DND-41 (cell line): ENCODE measurements around the gene ZC3H10.

ENCODE experiments used
- EZH2 ChIP-seq: IDR thresholded peaks from 3 replicates; pipeline ENCODE4 v1.6.1; 2012; ENCODE audit warnings: borderline replicate concordance, low read depth, mild to moderate bottlenecking, moderate library complexity, low read length, inconsistent platforms; ENCODE audit not compliant: severe bottlenecking
- TF ChIP-seq, protein P1 (sequence below): IDR thresholded peaks from 2 replicates; pipeline ENCODE4 v1.5.1; 2012; ENCODE audit warnings: borderline replicate concordance, low read length, moderate library complexity, mild to moderate bottlenecking; ENCODE audit not compliant: poor library complexity, severe bottlenecking; ENCODE audit errors: extremely low read depth

DNA sequence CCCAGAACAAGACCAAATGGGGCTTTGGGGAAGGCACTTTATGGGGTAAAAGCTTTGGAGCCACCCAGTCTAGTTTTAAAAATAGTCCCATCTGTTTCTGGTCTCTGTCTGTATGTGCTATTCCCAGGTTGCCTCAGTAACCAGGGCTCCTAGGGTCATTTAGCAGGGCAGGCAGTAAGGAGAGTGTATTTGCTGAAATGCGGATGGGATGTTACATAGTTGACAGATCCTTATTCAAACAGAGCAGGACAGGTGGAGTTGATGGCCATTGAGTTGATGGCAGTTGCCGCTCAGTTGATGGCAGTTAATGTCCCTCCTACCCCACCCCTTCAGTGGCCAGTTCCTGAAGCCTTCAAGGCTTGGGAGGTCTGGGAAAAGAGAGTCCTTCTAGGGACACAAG is 4.6 kb downstream of the ZC3H10 start:
- TF ChIP-seq, protein P1, sequence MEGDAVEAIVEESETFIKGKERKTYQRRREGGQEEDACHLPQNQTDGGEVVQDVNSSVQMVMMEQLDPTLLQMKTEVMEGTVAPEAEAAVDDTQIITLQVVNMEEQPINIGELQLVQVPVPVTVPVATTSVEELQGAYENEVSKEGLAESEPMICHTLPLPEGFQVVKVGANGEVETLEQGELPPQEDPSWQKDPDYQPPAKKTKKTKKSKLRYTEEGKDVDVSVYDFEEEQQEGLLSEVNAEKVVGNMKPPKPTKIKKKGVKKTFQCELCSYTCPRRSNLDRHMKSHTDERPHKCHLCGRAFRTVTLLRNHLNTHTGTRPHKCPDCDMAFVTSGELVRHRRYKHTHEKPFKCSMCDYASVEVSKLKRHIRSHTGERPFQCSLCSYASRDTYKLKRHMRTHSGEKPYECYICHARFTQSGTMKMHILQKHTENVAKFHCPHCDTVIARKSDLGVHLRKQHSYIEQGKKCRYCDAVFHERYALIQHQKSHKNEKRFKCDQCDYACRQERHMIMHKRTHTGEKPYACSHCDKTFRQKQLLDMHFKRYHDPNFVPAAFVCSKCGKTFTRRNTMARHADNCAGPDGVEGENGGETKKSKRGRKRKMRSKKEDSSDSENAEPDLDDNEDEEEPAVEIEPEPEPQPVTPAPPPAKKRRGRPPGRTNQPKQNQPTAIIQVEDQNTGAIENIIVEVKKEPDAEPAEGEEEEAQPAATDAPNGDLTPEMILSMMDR, result no peak
- TF ChIP-seq EZH2, result no peak
